Mammary microvascular endothelial cell (primary cell): ENCODE measurements around the gene CTDNEP1. TPM values are rescaled to one million over a fixed set of nuclear protein-coding genes. Genes with fewer than 3 reads are reported as not detected.

ENCODE experiments used
- total RNA-seq: library from RNA; depleted of rRNA; stranded (reverse); fragments of >200 nt; gene quantifications from 2 replicates; pipeline ENCODE4 v1.2.3, GENCODE V29; 2015

Gene CTDNEP1
- total RNA-seq: 49.4 and 51.8 TPM in 2 replicates

GRCh38 chr17:7251661-7252175 lies at the start of gene CTDNEP1:
CTDNEP1 (minus strand) TSS chr17:7251734; CDS start chr17:7251296, 438 bp downstream.

GRCh38 chr17:7294614-7295153 lies 43.1 kb upstream of the CTDNEP1 start, which contains the start of gene YBX2:
YBX2 (minus strand) TSS chr17:7294639; CDS start chr17:7294500, 139 bp downstream.

GRCh38 chr17:7281074-7281952 lies 29.8 kb upstream of the CTDNEP1 start, which contains the start of gene SLC2A4:
SLC2A4 (plus strand) TSS chr17:7281718; CDS start chr17:7281935, 217 bp downstream.

GRCh38 chr17:7262192-7262934 lies 10.8 kb upstream of the CTDNEP1 start, which contains the start of gene CLDN7:
CLDN7 (minus strand) TSS chr17:7262478; CDS start chr17:7262043, 435 bp downstream.

GRCh38 chr17:7252176-7253043 lies 876 bp upstream of the CTDNEP1 start, which contains the start of gene ELP5:
ELP5 (plus strand) TSS chr17:7252215; CDS start chr17:7252551, 336 bp downstream.

GRCh38 chr17:7241783-7242716 lies 9.5 kb downstream of the CTDNEP1 start, which contains the start of gene GABARAP:
GABARAP (minus strand) TSS chr17:7242449; CDS start chr17:7242330, 119 bp downstream.

GRCh38 chr17:7239091-7240027 lies 12.2 kb downstream of the CTDNEP1 start, which contains the start of gene PHF23:
PHF23 (minus strand) TSS chr17:7239457; CDS start chr17:7239279, 178 bp downstream.

GRCh38 chr17:7234083-7234951 lies 17.2 kb downstream of the CTDNEP1 start, which contains the start of gene DVL2:
DVL2 (minus strand) TSS chr17:7234517; CDS start chr17:7234262, 255 bp downstream.

GRCh38 chr17:7219812-7220592 lies 31.5 kb downstream of the CTDNEP1 start, which contains the start of the genes ACADVL and DLG4:
ACADVL (plus strand) TSS chr17:7219938; CDS start chr17:7219985, 47 bp downstream.
DLG4 (minus strand) TSS chr17:7219836.

Other genes starting within 250 kb of the CTDNEP1 start
- 339 and 414 TPM in 2 replicates for gene RNASEK, start 239.1 kb downstream of the CTDNEP1 start, total RNA-seq
- gene BCL6B, start 228.7 kb downstream of the CTDNEP1 start, total RNA-seq: 32.2 and 37.0 TPM in 2 replicates
- 5.2 and 5.7 TPM in 2 replicates for gene SLC16A13, start 215.7 kb downstream of the CTDNEP1 start, total RNA-seq
- gene SLC16A11, start 207.6 kb downstream of the CTDNEP1 start, total RNA-seq: 0.69 and 0.73 TPM in 2 replicates
- not detected in 2 replicates for gene CLEC10A, start 171.5 kb downstream of the CTDNEP1 start, total RNA-seq
- gene ASGR2, start 136.9 kb downstream of the CTDNEP1 start, total RNA-seq: not detected in 2 replicates
- 2.8 and 4.1 TPM in 2 replicates for gene ASGR1, start 72.4 kb downstream of the CTDNEP1 start, total RNA-seq
- gene DLG4, start 31.9 kb downstream of the CTDNEP1 start, total RNA-seq: 4.7 and 8.4 TPM in 2 replicates
- gene ACADVL, start 31.8 kb downstream of the CTDNEP1 start, total RNA-seq: 187 and 204 TPM in 2 replicates
- 36.6 and 41.9 TPM in 2 replicates for gene DVL2, start 17.2 kb downstream of the CTDNEP1 start, total RNA-seq
- 26.9 and 41.7 TPM in 2 replicates for gene PHF23, start 12.3 kb downstream of the CTDNEP1 start, total RNA-seq
- gene GABARAP, start 9.3 kb downstream of the CTDNEP1 start, total RNA-seq: 280 and 300 TPM in 2 replicates
- 32.8 and 37.0 TPM in 2 replicates for gene ELP5, start 481 bp upstream of the CTDNEP1 start, total RNA-seq
- gene CLDN7, start 10.7 kb upstream of the CTDNEP1 start, total RNA-seq: 8.7 and 12.3 TPM in 2 replicates
- 0.10 and 0.13 TPM in 2 replicates for gene SLC2A4, start 30.0 kb upstream of the CTDNEP1 start, total RNA-seq
- gene YBX2, start 42.9 kb upstream of the CTDNEP1 start, total RNA-seq: not detected in 2 replicates
- 572 and 718 TPM in 2 replicates for gene EIF5A, start 55.9 kb upstream of the CTDNEP1 start, total RNA-seq
- 63.7 and 93.7 TPM in 2 replicates for gene GPS2, start 63.6 kb upstream of the CTDNEP1 start, total RNA-seq
- gene NEURL4, start 77.6 kb upstream of the CTDNEP1 start, total RNA-seq: 9.8 and 11.4 TPM in 2 replicates
- 0.07 TPM in 1 of 2 replicates, not detected in the other for gene ACAP1, start 84.8 kb upstream of the CTDNEP1 start, total RNA-seq
- 4.2 and 5.5 TPM in 2 replicates for gene KCTD11, start 100.4 kb upstream of the CTDNEP1 start, total RNA-seq
- gene TMEM95, start 103.4 kb upstream of the CTDNEP1 start, total RNA-seq: not detected in 2 replicates
- gene TNK1, start 129.4 kb upstream of the CTDNEP1 start, total RNA-seq: 0.15 and 2.5 TPM in 2 replicates
- 66.6 and 72.2 TPM in 2 replicates for gene PLSCR3, start 142.8 kb upstream of the CTDNEP1 start, total RNA-seq
- 41.1 and 116 TPM in 2 replicates for gene TMEM256, start 152.4 kb upstream of the CTDNEP1 start, total RNA-seq
- gene NLGN2, start 156.1 kb upstream of the CTDNEP1 start, total RNA-seq: 2.9 and 3.1 TPM in 2 replicates
- gene SPEM1, start 168.6 kb upstream of the CTDNEP1 start, total RNA-seq: not detected in 2 replicates
- gene SPEM2, start 173.9 kb upstream of the CTDNEP1 start, total RNA-seq: not detected in 2 replicates
- gene SPEM3, start 177.1 kb upstream of the CTDNEP1 start, total RNA-seq: not detected in 2 replicates
- 8.0 and 9.7 TPM in 2 replicates for gene TMEM102, start 183.7 kb upstream of the CTDNEP1 start, total RNA-seq
- 0.20 TPM in 1 of 2 replicates, not detected in the other for gene FGF11, start 187.8 kb upstream of the CTDNEP1 start, total RNA-seq
- 3.5 and 10.1 TPM in 2 replicates for gene CHRNB1, start 193.3 kb upstream of the CTDNEP1 start, total RNA-seq
- gene ZBTB4, start 227.9 kb upstream of the CTDNEP1 start, total RNA-seq: 18.9 and 20.9 TPM in 2 replicates
- gene SLC35G6, start 229.7 kb upstream of the CTDNEP1 start, total RNA-seq: not detected in 2 replicates
- gene POLR2A, start 232.6 kb upstream of the CTDNEP1 start, total RNA-seq: 45.0 and 63.4 TPM in 2 replicates